Calu3 (cell line): ENCODE measurements around the gene SLC9A8. TPM values are rescaled to one million over a fixed set of nuclear protein-coding genes. Genes with fewer than 3 reads are reported as not detected.

ENCODE experiments used
- BruUV-seq: library from RNA; stranded (reverse); fragments of 400-500 nt; replicated peaks from 2 replicates; lab custom pipeline; 2021; lab: Mats Ljungman, UMichigan
- CTCF ChIA-PET: fragments of 300-600 bp; sonication (Branson Sonifier 250); formaldehyde crosslinking; loops from one replicate; lab custom pipeline; 2022; ENCODE audit warnings: antibody characterized with exemption; lab: Charles Lee
- DNase-seq: peaks from one replicate; pipeline ENCODE4 v3.0.0; 2022
- H3K27ac Mint-ChIP-seq: one replicate; pipeline ENCODE4 v1.8.0; 2022; ENCODE audit warnings: mixed read lengths; ENCODE audit not compliant: unreplicated experiment
- H3K27me3 Mint-ChIP-seq: one replicate; pipeline ENCODE4 v1.8.0; 2022; ENCODE audit warnings: mixed read lengths; ENCODE audit not compliant: unreplicated experiment
- H3K36me3 Mint-ChIP-seq: one replicate; pipeline ENCODE4 v1.8.0; 2022; ENCODE audit warnings: mild to moderate bottlenecking, moderate library complexity, mixed read lengths; ENCODE audit not compliant: insufficient read depth, unreplicated experiment
- H3K4me1 Mint-ChIP-seq: one replicate; pipeline ENCODE4 v1.8.0; 2022; ENCODE audit warnings: mild to moderate bottlenecking, low read depth, mixed read lengths; ENCODE audit not compliant: unreplicated experiment
- H3K4me3 Mint-ChIP-seq: one replicate; pipeline ENCODE4 v1.8.0; 2022; ENCODE audit warnings: mild to moderate bottlenecking, low read depth, moderate library complexity, mixed read lengths; ENCODE audit not compliant: unreplicated experiment
- H3K9me3 Mint-ChIP-seq: one replicate; pipeline ENCODE4 v1.8.0; 2022; ENCODE audit warnings: low read depth, mixed read lengths; ENCODE audit not compliant: unreplicated experiment
- CTCF ChIP-seq: fragments of 200-600 bp; IDR thresholded peaks from one replicate; pipeline ENCODE4 v1.8.0; 2022; ENCODE audit warnings: antibody characterized with exemption; ENCODE audit not compliant: unreplicated experiment
- intact Hi-C: fragments of 100-400 bp; cut with micrococcal nuclease; formaldehyde crosslinking; loops from one replicate; pipeline ENCODE4 v1.10.0; 2022; ENCODE audit not compliant: unreplicated experiment
- total RNA-seq: library from RNA; stranded (reverse); gene quantifications from 2 replicates; pipeline ENCODE4 v1.2.3, GENCODE V29; 2022

The SLC9A8 gene
- total RNA-seq, 1 experiment from 2014 or later = 30.0 TPM

- DNase-seq = no peak
- Mint-ChIP-seq H3K4me3 (no peak overlapping the region), H3K27me3 (no peaks in the 10 kb centered on the region), H3K36me3 (peaks cover 21% of the 10 kb centered on the region), H3K4me1 (no peaks in the 10 kb centered on the region), H3K27ac (no peak overlapping the region), H3K9me3 (no peaks in the 10 kb centered on the region)
- intact Hi-C loops = no loop called here
- CTCF ChIA-PET = no interaction called here
- no TSS peak for BruUV-seq
- TF ChIP-seq CTCF = no peak
These were observed 38.6 kb downstream of the SLC9A8 start for GRCh38 chr20:49851231-49851705.

- CTCF ChIA-PET = no interaction called here
- DNase-seq = no peak
- no peak for TF ChIP-seq CTCF
- intact Hi-C loops = no loop called here
- Mint-ChIP-seq H3K4me1 (no peaks in the 10 kb centered on the region), H3K4me3 (no peak overlapping the region), H3K27ac (no peak overlapping the region), H3K27me3 (no peaks in the 10 kb centered on the region), H3K9me3 (no peaks in the 10 kb centered on the region), H3K36me3 (peaks cover 21% of the 10 kb centered on the region)
- no TSS peak for BruUV-seq
These were observed 39.4 kb downstream of the SLC9A8 start for GRCh38 chr20:49851991-49852390.

- H3K4me3 Mint-ChIP-seq = no peak overlapping the region
- H3K9me3 Mint-ChIP-seq = no peaks in the 10 kb centered on the region
- TF ChIP-seq CTCF = no peak
- peaks cover 21% of the 10 kb centered on the region for H3K36me3 Mint-ChIP-seq
- no TSS peak for BruUV-seq
- no peaks in the 10 kb centered on the region for H3K4me1 Mint-ChIP-seq
- CTCF ChIA-PET = no interaction called here
- H3K27ac Mint-ChIP-seq = no peak overlapping the region
- intact Hi-C loops = no loop called here
- no peak for DNase-seq
- H3K27me3 Mint-ChIP-seq = no peaks in the 10 kb centered on the region
These were observed 40.0 kb downstream of the SLC9A8 start for GRCh38 chr20:49852522-49853080.

GRCh38 chr20:49853640-49854039, 41.0 kb downstream of the SLC9A8 start:
- DNase-seq = peak; percentile 18
- CTCF ChIA-PET = interaction anchor here (0.5 kb wide), 1 partner anchor 607 kb away, joined by 4 read pairs; no protein-coding TSS in a partner anchor
- Mint-ChIP-seq H3K4me3 (no peak overlapping the region), H3K27me3 (no peaks in the 10 kb centered on the region), H3K36me3 (peaks cover 19% of the 10 kb centered on the region), H3K27ac (no peak overlapping the region), H3K4me1 (no peaks in the 10 kb centered on the region), H3K9me3 (no peaks in the 10 kb centered on the region)
- no TSS peak for BruUV-seq
- TF ChIP-seq CTCF = no peak
- intact Hi-C loops = no loop called here
